22Rv1 (cell line): ENCODE data around the gene KLHL8.

Experiments
- CTCF ChIP-seq: fragments of 450-650 bp; IDR thresholded peaks from 2 replicates; pipeline ENCODE4 v1.5.1; 2017; ENCODE audit warnings: mild to moderate bottlenecking
- ZFX ChIP-seq: fragments of 450-650 bp; IDR thresholded peaks from 2 replicates; pipeline ENCODE4 v1.6.1; 2017; ENCODE audit warnings: antibody characterized with exemption, borderline replicate concordance

GRCh38 chr4:87196927-87197326 is 23.5 kb downstream of the KLHL8 start:
- TF ChIP-seq CTCF (no peak), ZFX (no peak)
